Lower lobe of right lung (tissue), 2 donors: ENCODE results near the gene TOMM5. TPM values are rescaled to one million over a fixed set of nuclear protein-coding genes. Genes with fewer than 3 reads are reported as not detected.

Experiments used
- ATAC-seq, 2 donors: fragments of 200-7000 bp; cut with Tn5 transposase; one replicate each; pipeline ENCODE4 v1.9.1; 2020 to 2022; ENCODE audit warnings: mild to moderate bottlenecking in 2 of 2, moderate library complexity in 2 of 2
- DNase-seq: peaks from one replicate; pipeline ENCODE4 v3.0.0-alpha.2; 2020
- H3K27ac ChIP-seq: fragments of 200-600 bp; one replicate; pipeline ENCODE4 v1.8.0; 2022
- H3K27me3 ChIP-seq: fragments of 200-600 bp; one replicate; pipeline ENCODE4 v1.8.0; 2022; ENCODE audit warnings: low read depth
- H3K36me3 ChIP-seq: fragments of 200-600 bp; one replicate; pipeline ENCODE4 v1.8.0; 2022; ENCODE audit warnings: mild to moderate bottlenecking
- H3K4me1 ChIP-seq: fragments of 200-600 bp; one replicate; pipeline ENCODE4 v1.8.0; 2022
- H3K4me3 ChIP-seq: fragments of 200-600 bp; one replicate; pipeline ENCODE4 v1.8.0; 2022; ENCODE audit warnings: mild to moderate bottlenecking
- H3K9me3 ChIP-seq: fragments of 200-600 bp; one replicate; pipeline ENCODE4 v1.8.0; 2022
- CTCF ChIP-seq: fragments of 200-600 bp; IDR thresholded peaks from one replicate; pipeline ENCODE4 v1.8.0; 2022; ENCODE audit warnings: antibody characterized with exemption, mild to moderate bottlenecking
- intact Hi-C: fragments of 100-400 bp; cut with DNase I; formaldehyde crosslinking; loops from one replicate; pipeline ENCODE4 v1.11.0; 2022
- total RNA-seq: library from RNA; stranded (reverse); fragmentation: NEBNext Ultra II Directional; extraction: Animal tissue kit (Norgen Biotek cat#: 25700); gene quantifications from one replicate; pipeline ENCODE4 v1.2.1, GENCODE V29; 2021
- donor health status: DM: no; HTN: yes; CAD: no; lungs with severe emphysema.

The TOMM5 gene
- total RNA-seq, 1 donor from 2014 or later = 59.5 TPM

GRCh38 chr9:37620396-37620795 is 28.0 kb upstream of the TOMM5 start:
- H3K9me3 ChIP-seq = no peaks in the 10 kb centered on the region
- DNase-seq = no peak
- H3K27ac ChIP-seq = no peak overlapping the region
- H3K36me3 ChIP-seq = no peaks in the 10 kb centered on the region
- ATAC-seq = no peak
- intact Hi-C loops = no loop called here
- H3K4me3 ChIP-seq = no peak overlapping the region
- no peak for TF ChIP-seq CTCF
- no peaks in the 10 kb centered on the region for H3K4me1 ChIP-seq
- no peaks in the 10 kb centered on the region for H3K27me3 ChIP-seq

GRCh38 chr9:37619806-37620205 is 27.4 kb upstream of the TOMM5 start:
- DNase-seq = no peak
- H3K36me3 ChIP-seq = no peaks in the 10 kb centered on the region
- no peak for TF ChIP-seq CTCF
- H3K4me1 ChIP-seq = no peaks in the 10 kb centered on the region
- no peak for ATAC-seq
- H3K9me3 ChIP-seq = no peaks in the 10 kb centered on the region
- H3K4me3 ChIP-seq = no peak overlapping the region
- no peak overlapping the region for H3K27ac ChIP-seq
- intact Hi-C loops = no loop called here
- no peaks in the 10 kb centered on the region for H3K27me3 ChIP-seq

GRCh38 chr9:37618817-37619216 is 26.4 kb upstream of the TOMM5 start:
- Histone ChIP-seq H3K4me1 (no peaks in the 10 kb centered on the region), H3K27me3 (no peaks in the 10 kb centered on the region), H3K9me3 (no peaks in the 10 kb centered on the region), H3K27ac (no peak overlapping the region), H3K36me3 (no peaks in the 10 kb centered on the region), H3K4me3 (no peak overlapping the region)
- intact Hi-C loops = no loop called here
- ATAC-seq (no peak), DNase-seq (no peak)
- TF ChIP-seq CTCF = no peak

- ATAC-seq (no peak), DNase-seq (no peak)
- no peaks in the 10 kb centered on the region for H3K4me1 ChIP-seq
- H3K36me3 ChIP-seq = no peaks in the 10 kb centered on the region
- no peak overlapping the region for H3K4me3 ChIP-seq
- peaks cover 4% of the 10 kb centered on the region for H3K27me3 ChIP-seq
- TF ChIP-seq CTCF = no peak
- H3K27ac ChIP-seq = no peak overlapping the region
- intact Hi-C loops = no loop called here
- no peaks in the 10 kb centered on the region for H3K9me3 ChIP-seq
These were observed 25.4 kb upstream of the TOMM5 start for GRCh38 chr9:37617832-37618231.

- Histone ChIP-seq H3K9me3 (no peaks in the 10 kb centered on the region), H3K4me3 (no peak overlapping the region), H3K27me3 (peaks cover 4% of the 10 kb centered on the region), H3K4me1 (no peaks in the 10 kb centered on the region), H3K27ac (no peak overlapping the region), H3K36me3 (no peaks in the 10 kb centered on the region)
- ATAC-seq (no peak), DNase-seq (no peak)
- intact Hi-C loops = no loop called here
- TF ChIP-seq CTCF = no peak
These were observed 24.8 kb upstream of the TOMM5 start for GRCh38 chr9:37617161-37617560.

GRCh38 chr9:37611961-37612360 is 19.6 kb upstream of the TOMM5 start:
- H3K4me3 ChIP-seq = no peak overlapping the region
- intact Hi-C loops = no loop called here

More at GRCh38 chr9:37611961-37612360, 19.6 kb upstream of the TOMM5 start:
- no peak overlapping the region for H3K27ac ChIP-seq
- H3K36me3 ChIP-seq = no peaks in the 10 kb centered on the region
- TF ChIP-seq CTCF = no peak
- ATAC-seq = no peak
- H3K9me3 ChIP-seq = no peaks in the 10 kb centered on the region
- no peak for DNase-seq
- H3K4me1 ChIP-seq = no peaks in the 10 kb centered on the region
- H3K27me3 ChIP-seq = peaks cover 4% of the 10 kb centered on the region
